Measurements from ENCODE around the gene HDGFL3. TPM values are rescaled to one million over a fixed set of nuclear protein-coding genes. Genes with fewer than 3 reads are reported as not detected.

HDGFL3 gene
- total RNA-seq (10 to 100 TPM; 25.5 to 43.2 (median 39.0) TPM), polyA plus RNA-seq (10 to 100 TPM in 1 of 2 donors, 1 to 10 TPM in 1; 9.3 to 14.0 TPM)
- long read RNA-seq, donor 1, full-length matches to known transcripts, result 61 of 72 reads
- long read RNA-seq, donor 1, partial matches to known transcripts, result 6 of 72 reads
- long read RNA-seq, donor 1, other reads (novel, unspliced or antisense), result 5 of 72 reads
- long read RNA-seq, donor 2, full-length matches to known transcripts, result 42 of 61 reads
- long read RNA-seq, donor 2, partial matches to known transcripts, result 7 of 61 reads
- long read RNA-seq, donor 2, other reads (novel, unspliced or antisense), result 12 of 61 reads
- long read RNA-seq, donor 3, full-length matches to known transcripts, result 12 of 27 reads
- long read RNA-seq, donor 3, partial matches to known transcripts, result 1 of 27 reads
- long read RNA-seq, donor 3, other reads (novel, unspliced or antisense), result 14 of 27 reads

DNA sequence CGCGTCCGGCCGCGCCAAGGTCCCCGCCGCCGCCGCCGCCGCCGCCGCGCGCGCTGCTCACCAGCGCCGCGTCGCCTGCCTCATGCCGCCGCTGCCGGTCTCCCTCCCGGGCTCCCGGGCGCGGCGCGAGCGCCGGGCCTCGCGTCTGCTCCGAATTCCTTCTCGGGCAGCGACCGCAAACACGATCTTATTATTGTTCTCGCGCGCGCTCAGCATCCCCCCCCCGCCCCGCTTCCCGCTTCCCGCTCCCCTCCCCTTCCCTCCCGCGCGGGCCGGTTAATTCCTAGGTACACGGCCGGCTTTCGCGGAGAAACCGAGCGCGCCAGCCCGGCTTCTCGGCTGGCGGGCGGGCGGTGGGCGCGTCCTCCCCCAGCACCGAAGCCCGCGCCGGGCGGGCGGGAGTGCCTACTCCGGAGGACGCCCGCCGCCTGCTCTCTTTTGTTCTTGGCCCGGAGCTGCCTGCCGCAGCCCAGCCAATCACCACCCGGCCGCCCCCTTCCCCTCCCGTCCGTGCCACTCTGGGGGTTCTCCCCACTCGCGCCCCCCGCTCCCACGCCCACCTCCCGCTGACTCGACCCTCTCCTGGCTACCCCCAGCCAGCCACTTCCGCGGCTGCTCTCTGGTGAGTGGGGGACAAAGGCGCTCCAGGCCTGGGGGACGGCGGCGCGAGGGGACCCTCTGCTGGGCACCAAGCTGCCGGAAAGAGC lies at the start of gene HDGFL3:
TSS of gene HDGFL3 (minus strand) at position 164 of the 707 bp plus-strand sequence. CDS start 409 bp downstream, outside the sequence.
- DNase-seq (peak; percentile 62 to 79), ATAC-seq (peak; percentile 46 to 73 (median 58))
- H3K36me3 ChIP-seq, result no peaks in the 10 kb centered on the region
- TF ChIP-seq, protein P1, sequence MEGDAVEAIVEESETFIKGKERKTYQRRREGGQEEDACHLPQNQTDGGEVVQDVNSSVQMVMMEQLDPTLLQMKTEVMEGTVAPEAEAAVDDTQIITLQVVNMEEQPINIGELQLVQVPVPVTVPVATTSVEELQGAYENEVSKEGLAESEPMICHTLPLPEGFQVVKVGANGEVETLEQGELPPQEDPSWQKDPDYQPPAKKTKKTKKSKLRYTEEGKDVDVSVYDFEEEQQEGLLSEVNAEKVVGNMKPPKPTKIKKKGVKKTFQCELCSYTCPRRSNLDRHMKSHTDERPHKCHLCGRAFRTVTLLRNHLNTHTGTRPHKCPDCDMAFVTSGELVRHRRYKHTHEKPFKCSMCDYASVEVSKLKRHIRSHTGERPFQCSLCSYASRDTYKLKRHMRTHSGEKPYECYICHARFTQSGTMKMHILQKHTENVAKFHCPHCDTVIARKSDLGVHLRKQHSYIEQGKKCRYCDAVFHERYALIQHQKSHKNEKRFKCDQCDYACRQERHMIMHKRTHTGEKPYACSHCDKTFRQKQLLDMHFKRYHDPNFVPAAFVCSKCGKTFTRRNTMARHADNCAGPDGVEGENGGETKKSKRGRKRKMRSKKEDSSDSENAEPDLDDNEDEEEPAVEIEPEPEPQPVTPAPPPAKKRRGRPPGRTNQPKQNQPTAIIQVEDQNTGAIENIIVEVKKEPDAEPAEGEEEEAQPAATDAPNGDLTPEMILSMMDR (IDR thresholded peaks at IDR 0.05), result peak in 2 of 9 donors; percentile 8 to 35
- H3K27me3 ChIP-seq, result peaks cover 0 to 36% (median 0%) of the 10 kb centered on the region in 7 donors
- H3K4me1 ChIP-seq, result peaks cover 2 to 45% (median 17%) of the 10 kb centered on the region in 9 donors
- H3K9me3 ChIP-seq, result no peaks in the 10 kb centered on the region
- 0 to 1% methylated on average over 59 to 94 of the region's 94 CpGs for WGBS, 2 donors
- H3K27ac ChIP-seq, result peak within 1 kb of the TSS; percentile 80 to 96 (median 92)
- intact Hi-C loops (cut with DNase I), result loop anchor here in 8 of 10 donors (1.0 to 10.0 kb wide), 7 partner anchors 141 to 203 kb away; partner anchors contain the start of genes C15orf40 (in 6 of the 8) and BTBD1 (in 4 of the 8)
- H3K4me3 ChIP-seq, result peak within 1 kb of the TSS; percentile 68 to 96 (median 92)

DNA sequence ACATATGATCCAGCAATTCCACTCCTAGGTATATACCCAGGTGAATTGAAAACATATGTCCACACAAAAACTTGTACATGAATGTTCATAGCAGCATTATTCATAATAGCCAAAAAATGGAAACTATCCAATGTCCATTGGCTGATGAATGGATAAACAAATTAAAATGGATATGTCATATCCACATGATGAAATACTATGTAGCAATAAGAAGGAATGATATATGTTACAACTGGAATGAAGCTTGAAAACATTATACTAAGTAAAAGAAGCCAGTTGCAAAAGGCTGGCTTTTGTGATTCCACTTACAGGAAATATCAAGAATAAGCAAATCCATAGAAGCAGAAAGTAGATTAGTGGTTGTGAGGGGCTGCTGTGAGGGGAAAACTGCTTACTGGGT lies 43.2 kb upstream of the HDGFL3 start:
- Histone ChIP-seq H3K27ac (no peak overlapping the region), H3K36me3 (no peaks in the 10 kb centered on the region), H3K9me3 (no peaks in the 10 kb centered on the region), H3K27me3 (peaks cover 0 to 73% (median 35%) of the 10 kb centered on the region in 7 donors), H3K4me3 (no peak overlapping the region), H3K4me1 (no peaks in the 10 kb centered on the region)
- ATAC-seq (no peak), DNase-seq (no peak)
- TF ChIP-seq, protein P1 (IDR thresholded peaks at IDR 0.05), result no peak
- intact Hi-C loops (cut with DNase I), result loop anchor here in 4 of 10 donors (2.0 to 5.0 kb wide), 4 partner anchors 127 to 312 kb away; no protein-coding TSS in a partner anchor

GRCh38 chr15:83249030-83249343 lies 41.4 kb upstream of the HDGFL3 start:
- H3K36me3 ChIP-seq, result no peaks in the 10 kb centered on the region
- ATAC-seq, result no peak
- TF ChIP-seq, protein P1 (IDR thresholded peaks at IDR 0.05), result no peak
- peaks cover 0 to 61% (median 40%) of the 10 kb centered on the region in 7 donors for H3K27me3 ChIP-seq
- no peak overlapping the region for H3K4me3 ChIP-seq
- 24 to 36% methylated on average over 3 of the region's 3 CpGs for WGBS, 2 donors
- intact Hi-C loops (cut with DNase I), result loop anchor here (2.0 to 10.0 kb wide), 10 partner anchors 128 to 316 kb away; no protein-coding TSS in a partner anchor
- H3K9me3 ChIP-seq, result no peaks in the 10 kb centered on the region
- H3K4me1 ChIP-seq, result no peaks in the 10 kb centered on the region
- H3K27ac ChIP-seq, result no peak overlapping the region
- DNase-seq, result no peak

Data from heart right ventricle (tissue), 16 donors.